ENCODE measurements around the gene IMPG1.

GRCh38 chr6:75952128-75952527 lies 120.3 kb downstream of the IMPG1 start:
- no peak for TF ChIP-seq CTCF (IDR thresholded peaks at IDR 0.05)
- TF ChIP-seq POLR2A (IDR thresholded peaks at IDR 0.05): no peak
